Testis (tissue), 3 donors: ENCODE measurements around the gene RAB3IP. TPM values are rescaled to one million over a fixed set of nuclear protein-coding genes. Genes with fewer than 3 reads are reported as not detected.

Experiments used
- DNase-seq: peaks from one replicate; pipeline ENCODE4 v3.0.0-alpha.2; 2019
- H3K27ac ChIP-seq, 2 donors: fragments of 200-600 bp; sonication (generic); one replicate each; pipeline ENCODE4 v1.5.1; 2019
- H3K27me3 ChIP-seq: fragments of 200-600 bp; sonication (generic); one replicate; pipeline ENCODE4 v1.5.1; 2019
- H3K36me3 ChIP-seq: fragments of 200-600 bp; sonication (generic); one replicate; pipeline ENCODE4 v1.5.1; 2017; ENCODE audit warnings: low read depth; ENCODE audit errors: missing control alignments
- H3K4me1 ChIP-seq: fragments of 200-600 bp; sonication (generic); one replicate; pipeline ENCODE4 v1.5.1; 2019
- H3K4me3 ChIP-seq, 2 donors: fragments of 200-600 bp; sonication (generic); one replicate each; pipeline ENCODE4 v1.5.1; 2017 to 2019
- H3K9me3 ChIP-seq: fragments of 200-600 bp; sonication (generic); one replicate; pipeline ENCODE4 v1.5.1; 2017
- POLR2A ChIP-seq: fragments of 450-650 bp; IDR thresholded peaks from one replicate; pipeline ENCODE4 v1.6.1; 2017; ENCODE audit warnings: antibody characterized with exemption, mild to moderate bottlenecking, moderate library complexity
- WGBS, 2 donors: methylation state at CpG; one replicate each; pipeline ENCODE4 v1.1.5; 2018; 5-methylcytosine and 5-hydroxymethylcytosine counted together
- intact Hi-C: fragments of 100-400 bp; cut with DNase I; formaldehyde crosslinking; loops from one replicate; pipeline ENCODE4 v1.15.1; 2023; ENCODE audit warnings: low total_unique reads
- polyA plus RNA-seq: library from polyadenylated mRNA; stranded (reverse); fragments of 350-450 nt; fragmentation: Illumina TruSeq; extraction: RNeasy Lipid Tissue Mini Kit (QIAGEN cat#74804); gene quantifications from one replicate; pipeline ENCODE4 v1.2.3, GENCODE V29; 2014; ENCODE audit warnings: low read depth, low replicate concordance; ENCODE audit not compliant: insufficient read depth
- total RNA-seq, 2 donors: library from RNA; depleted of rRNA; stranded (reverse); fragments of >200 nt; gene quantifications; one replicate each; pipeline ENCODE4 v1.2.3, GENCODE V29; 2016
- TF ChIP-seq, protein P1 (sequence below), 3 experiments: fragments of 450-650 bp in 2 of 3; fragments of 200-600 bp in 1 of 3; sonication (generic) in 1 of 3; IDR thresholded peaks; one replicate each; pipeline ENCODE4 v1.5.1; 2016 to 2019; ENCODE audit warnings: antibody characterized with exemption in 3 of 3, mild to moderate bottlenecking in 2 of 3, moderate library complexity in 1 of 3

The RAB3IP gene
- total and polyA plus RNA-seq, 3 donors from 2014 or later, result 50.9 to 133 (median 105) TPM

DNA sequence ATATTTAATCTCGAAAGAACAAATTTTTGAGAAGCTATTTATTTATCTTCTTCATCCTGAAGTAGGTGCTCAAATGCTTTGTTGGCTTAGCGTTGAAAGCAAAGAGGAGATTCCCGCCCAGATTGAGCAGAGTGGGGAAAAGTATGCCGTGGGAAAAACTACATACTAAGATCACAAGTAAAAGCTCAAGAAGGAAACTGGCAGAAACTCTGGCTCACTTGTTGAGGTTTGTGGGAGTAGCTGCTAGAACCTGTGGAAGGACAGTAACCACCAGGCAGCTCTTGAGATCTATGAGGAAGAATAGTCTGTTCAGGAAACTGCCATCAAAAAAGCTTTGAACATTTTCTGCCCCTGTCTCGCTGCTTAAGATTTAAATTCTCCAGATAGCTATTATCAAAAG lies 90.2 kb downstream of the RAB3IP start:
- H3K4me1 ChIP-seq, result no peaks in the 10 kb centered on the region
- H3K9me3 ChIP-seq, result no peaks in the 10 kb centered on the region
- no peak for DNase-seq
- no peak overlapping the region for H3K4me3 ChIP-seq
- intact Hi-C loops, result no loop called here
- 74 to 78% methylated on average over 5 of the region's 5 CpGs for WGBS, 2 donors
- H3K36me3 ChIP-seq, result no peaks in the 10 kb centered on the region
- TF ChIP-seq, protein P1, sequence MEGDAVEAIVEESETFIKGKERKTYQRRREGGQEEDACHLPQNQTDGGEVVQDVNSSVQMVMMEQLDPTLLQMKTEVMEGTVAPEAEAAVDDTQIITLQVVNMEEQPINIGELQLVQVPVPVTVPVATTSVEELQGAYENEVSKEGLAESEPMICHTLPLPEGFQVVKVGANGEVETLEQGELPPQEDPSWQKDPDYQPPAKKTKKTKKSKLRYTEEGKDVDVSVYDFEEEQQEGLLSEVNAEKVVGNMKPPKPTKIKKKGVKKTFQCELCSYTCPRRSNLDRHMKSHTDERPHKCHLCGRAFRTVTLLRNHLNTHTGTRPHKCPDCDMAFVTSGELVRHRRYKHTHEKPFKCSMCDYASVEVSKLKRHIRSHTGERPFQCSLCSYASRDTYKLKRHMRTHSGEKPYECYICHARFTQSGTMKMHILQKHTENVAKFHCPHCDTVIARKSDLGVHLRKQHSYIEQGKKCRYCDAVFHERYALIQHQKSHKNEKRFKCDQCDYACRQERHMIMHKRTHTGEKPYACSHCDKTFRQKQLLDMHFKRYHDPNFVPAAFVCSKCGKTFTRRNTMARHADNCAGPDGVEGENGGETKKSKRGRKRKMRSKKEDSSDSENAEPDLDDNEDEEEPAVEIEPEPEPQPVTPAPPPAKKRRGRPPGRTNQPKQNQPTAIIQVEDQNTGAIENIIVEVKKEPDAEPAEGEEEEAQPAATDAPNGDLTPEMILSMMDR (IDR thresholded peaks at IDR 0.05), result no peak
- TF ChIP-seq POLR2A, result no peak
- H3K27ac ChIP-seq, result no peak overlapping the region
- no peaks in the 10 kb centered on the region for H3K27me3 ChIP-seq

DNA sequence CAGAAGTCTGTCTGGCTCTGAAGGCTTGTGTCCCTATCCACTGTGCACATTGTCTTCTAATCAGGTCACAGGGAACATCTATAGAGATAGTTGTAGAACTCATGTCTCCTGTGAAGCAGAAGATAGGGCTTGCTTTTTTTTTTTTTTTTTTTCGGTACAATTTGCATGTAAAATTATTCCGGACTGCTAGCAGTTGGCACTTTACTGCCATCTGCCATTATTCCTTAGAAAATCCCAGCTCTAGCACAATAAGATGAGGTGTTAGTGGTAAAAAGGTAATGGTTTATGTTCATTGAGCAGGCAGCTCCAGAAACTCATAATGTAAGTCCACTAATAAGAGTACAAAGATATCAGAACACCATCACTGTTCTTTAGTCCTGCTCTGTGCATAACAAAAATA lies 95.0 kb downstream of the RAB3IP start:
- intact Hi-C loops, result no loop called here
- no peak for DNase-seq
- no peak overlapping the region for H3K27ac ChIP-seq
- 67 to 91% methylated on average over 2 of the region's 2 CpGs for WGBS, 2 donors
- H3K9me3 ChIP-seq, result no peaks in the 10 kb centered on the region
- H3K36me3 ChIP-seq, result no peaks in the 10 kb centered on the region
- TF ChIP-seq, protein P1 (IDR thresholded peaks at IDR 0.05), result no peak
- TF ChIP-seq POLR2A, result no peak
- H3K27me3 ChIP-seq, result no peaks in the 10 kb centered on the region
- peaks cover 9% of the 10 kb centered on the region for H3K4me1 ChIP-seq
- no peak overlapping the region for H3K4me3 ChIP-seq

DNA sequence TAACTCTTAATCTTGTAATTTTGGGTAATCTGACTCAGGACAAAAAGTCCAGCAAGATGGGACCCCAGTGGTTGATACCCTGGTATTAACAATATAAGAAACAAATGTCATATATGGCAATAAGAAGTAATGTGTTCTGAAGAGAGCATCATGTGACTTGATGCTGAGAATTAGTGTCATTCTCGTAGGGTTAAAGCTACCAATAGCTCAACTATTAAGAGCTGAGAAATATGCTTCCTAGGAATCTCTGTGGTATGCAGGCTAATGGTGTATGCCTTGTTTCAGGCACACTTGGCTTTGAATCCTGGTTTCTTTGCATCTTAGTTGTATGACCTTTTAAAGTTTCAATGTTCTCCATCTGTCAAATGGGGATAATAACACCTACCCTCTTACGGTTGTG lies 95.5 kb downstream of the RAB3IP start:
- Histone ChIP-seq H3K9me3 (no peaks in the 10 kb centered on the region), H3K4me3 (no peak overlapping the region), H3K36me3 (no peaks in the 10 kb centered on the region), H3K27ac (no peak overlapping the region), H3K27me3 (no peaks in the 10 kb centered on the region), H3K4me1 (peaks cover 9% of the 10 kb centered on the region)
- intact Hi-C loops, result no loop called here
- TF ChIP-seq POLR2A, result no peak
- TF ChIP-seq, protein P1 (IDR thresholded peaks at IDR 0.05), result no peak
- DNase-seq, result no peak
- 69 to 78% methylated on average over 2 of the region's 2 CpGs for WGBS, 2 donors

DNA sequence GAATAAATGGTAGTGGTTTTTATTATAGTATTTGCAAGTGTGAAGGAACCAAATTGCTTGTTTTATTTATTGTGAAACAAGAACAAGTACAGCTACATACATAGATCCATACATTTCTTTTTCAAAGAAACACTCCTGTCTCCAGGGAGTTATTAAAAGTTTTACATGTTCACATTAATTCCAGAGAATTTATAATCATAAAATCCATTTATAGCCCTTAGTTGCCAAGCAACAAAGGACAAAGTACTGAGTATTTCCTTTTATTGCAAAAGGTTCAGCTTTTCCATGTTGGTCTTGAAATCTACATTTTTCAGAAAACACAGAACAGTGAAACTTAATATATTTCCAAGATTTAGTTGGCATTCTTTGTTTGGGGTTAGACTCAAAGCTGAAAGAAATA lies 95.9 kb downstream of the RAB3IP start:
- Histone ChIP-seq H3K27me3 (no peaks in the 10 kb centered on the region), H3K4me3 (no peak overlapping the region), H3K27ac (no peak overlapping the region), H3K36me3 (no peaks in the 10 kb centered on the region), H3K9me3 (no peaks in the 10 kb centered on the region), H3K4me1 (peaks cover 9% of the 10 kb centered on the region)
- DNase-seq, result no peak
- intact Hi-C loops, result no loop called here
- TF ChIP-seq POLR2A, result no peak
- TF ChIP-seq, protein P1 (IDR thresholded peaks at IDR 0.05), result no peak

DNA sequence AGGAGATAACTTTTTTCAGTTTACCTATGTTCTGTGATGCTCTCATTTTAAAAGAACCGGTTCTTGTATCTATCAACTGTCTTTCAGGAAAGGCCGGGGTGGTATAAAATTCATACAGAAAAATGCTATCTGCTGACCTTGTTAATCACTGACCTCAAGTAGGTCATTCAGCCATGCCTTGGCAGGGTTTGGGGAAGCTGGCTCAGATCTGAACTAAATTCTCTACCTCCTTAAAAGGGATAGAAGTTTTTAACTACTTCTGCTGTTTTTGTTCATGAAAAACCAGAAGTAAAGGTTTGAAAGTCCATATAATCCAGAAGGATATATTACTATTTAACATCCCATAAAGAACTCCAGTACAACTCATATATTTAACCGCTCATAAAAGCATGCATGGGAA lies 96.4 kb downstream of the RAB3IP start:
- Histone ChIP-seq H3K36me3 (no peaks in the 10 kb centered on the region), H3K27me3 (no peaks in the 10 kb centered on the region), H3K4me3 (no peak overlapping the region), H3K27ac (no peak overlapping the region), H3K9me3 (no peaks in the 10 kb centered on the region), H3K4me1 (peaks cover 9% of the 10 kb centered on the region)
- DNase-seq, result no peak
- intact Hi-C loops, result no loop called here
- 43 to 58% methylated on average over 3 of the region's 3 CpGs for WGBS, 2 donors
- TF ChIP-seq, protein P1 (IDR thresholded peaks at IDR 0.05), result no peak
- TF ChIP-seq POLR2A, result no peak
